PC-9 (cell line): Measurements from ENCODE around the gene RAB7B.

Source experiments
- EZH2 ChIP-seq: fragments of 200-600 bp; sonication (generic); IDR thresholded peaks from 2 replicates; pipeline ENCODE4 v1.8.0; 2017; ENCODE audit warnings: antibody characterized with exemption, low read depth
- TF ChIP-seq, protein P1 (sequence below): fragments of 200-600 bp; sonication (generic); conservative IDR thresholded peaks from 2 replicates; pipeline ENCODE4 v1.6.1; 2017; ENCODE audit warnings: mixed run types, antibody characterized with exemption, mild to moderate bottlenecking, moderate library complexity

DNA sequence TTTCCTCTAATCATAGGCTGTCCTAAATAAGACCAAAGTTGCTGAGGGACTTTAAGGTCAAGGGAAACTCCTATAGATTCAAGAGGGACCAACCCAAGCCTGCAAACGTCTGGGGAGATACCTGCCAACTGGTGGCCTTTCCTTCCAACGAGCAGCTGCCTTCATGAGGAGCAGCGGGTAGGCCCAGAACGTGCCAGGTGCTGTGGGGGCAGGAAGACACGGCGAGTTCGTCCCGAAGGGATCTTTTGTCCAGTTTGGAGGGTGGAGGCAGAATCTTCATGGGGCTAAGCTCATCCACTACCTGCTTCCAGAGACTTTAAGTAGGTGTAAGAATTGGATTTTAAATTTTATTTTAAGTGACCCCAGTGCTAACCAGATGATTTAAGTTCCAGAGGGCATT, 34.0 kb downstream of the RAB7B start:
- TF ChIP-seq, protein P1, sequence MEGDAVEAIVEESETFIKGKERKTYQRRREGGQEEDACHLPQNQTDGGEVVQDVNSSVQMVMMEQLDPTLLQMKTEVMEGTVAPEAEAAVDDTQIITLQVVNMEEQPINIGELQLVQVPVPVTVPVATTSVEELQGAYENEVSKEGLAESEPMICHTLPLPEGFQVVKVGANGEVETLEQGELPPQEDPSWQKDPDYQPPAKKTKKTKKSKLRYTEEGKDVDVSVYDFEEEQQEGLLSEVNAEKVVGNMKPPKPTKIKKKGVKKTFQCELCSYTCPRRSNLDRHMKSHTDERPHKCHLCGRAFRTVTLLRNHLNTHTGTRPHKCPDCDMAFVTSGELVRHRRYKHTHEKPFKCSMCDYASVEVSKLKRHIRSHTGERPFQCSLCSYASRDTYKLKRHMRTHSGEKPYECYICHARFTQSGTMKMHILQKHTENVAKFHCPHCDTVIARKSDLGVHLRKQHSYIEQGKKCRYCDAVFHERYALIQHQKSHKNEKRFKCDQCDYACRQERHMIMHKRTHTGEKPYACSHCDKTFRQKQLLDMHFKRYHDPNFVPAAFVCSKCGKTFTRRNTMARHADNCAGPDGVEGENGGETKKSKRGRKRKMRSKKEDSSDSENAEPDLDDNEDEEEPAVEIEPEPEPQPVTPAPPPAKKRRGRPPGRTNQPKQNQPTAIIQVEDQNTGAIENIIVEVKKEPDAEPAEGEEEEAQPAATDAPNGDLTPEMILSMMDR = no peak
- no peak for TF ChIP-seq EZH2
